ENCODE data around the gene ZNRF1.

The ZNRF1 gene

GRCh38 chr16:75092777-75093176, 94.0 kb downstream of the ZNRF1 start:
- ATAC-seq (replicated peaks; ENCODE audit: extremely low read depth, poor library complexity, severe bottlenecking) = no peak
- Mint-ChIP-seq H3K4me3 (no peak overlapping the region), H3K27ac (ENCODE audit: low read depth) (no peak overlapping the region), H3K9me3 (no peaks in the 10 kb centered on the region), H3K27me3 (no peaks in the 10 kb centered on the region), H3K36me3 (ENCODE audit: insufficient read depth) (peaks cover 2% of the 10 kb centered on the region), H3K4me1 (no peaks in the 10 kb centered on the region)
- DNase-seq (ENCODE audit: low spot score in 2 of 2) = no peak

- Mint-ChIP-seq H3K4me1 (peaks cover 4% of the 10 kb centered on the region), H3K4me3 (no peak overlapping the region), H3K9me3 (no peaks in the 10 kb centered on the region), H3K27me3 (no peaks in the 10 kb centered on the region), H3K27ac (ENCODE audit: low read depth) (peak overlapping the region; percentile 53), H3K36me3 (ENCODE audit: insufficient read depth) (peaks cover 2% of the 10 kb centered on the region)
- no peak for DNase-seq (ENCODE audit: low spot score in 2 of 2)
- no peak for ATAC-seq (replicated peaks; ENCODE audit: extremely low read depth, poor library complexity, severe bottlenecking)
Measured at GRCh38 chr16:75093598-75094540, 95.0 kb downstream of the ZNRF1 start.

- Mint-ChIP-seq H3K9me3 (no peaks in the 10 kb centered on the region), H3K27ac (ENCODE audit: low read depth) (peak overlapping the region; percentile 53), H3K4me3 (no peak overlapping the region), H3K36me3 (ENCODE audit: insufficient read depth) (peaks cover 5% of the 10 kb centered on the region), H3K27me3 (no peaks in the 10 kb centered on the region), H3K4me1 (peaks cover 11% of the 10 kb centered on the region)
- no peak for ATAC-seq (replicated peaks; ENCODE audit: extremely low read depth, poor library complexity, severe bottlenecking)
- no peak for DNase-seq (ENCODE audit: low spot score in 2 of 2)
Measured at GRCh38 chr16:75095204-75095621, 96.4 kb downstream of the ZNRF1 start.

GRCh38 chr16:75096656-75097055, 97.8 kb downstream of the ZNRF1 start:
- Mint-ChIP-seq H3K4me3 (no peak overlapping the region), H3K27ac (ENCODE audit: low read depth) (peak overlapping the region; percentile 71), H3K36me3 (ENCODE audit: insufficient read depth) (peaks cover 5% of the 10 kb centered on the region), H3K27me3 (no peaks in the 10 kb centered on the region), H3K9me3 (no peaks in the 10 kb centered on the region), H3K4me1 (peaks cover 14% of the 10 kb centered on the region)
- ATAC-seq (replicated peaks; ENCODE audit: extremely low read depth, poor library complexity, severe bottlenecking) (no peak), DNase-seq (ENCODE audit: low spot score in 2 of 2) (no peak)

- Mint-ChIP-seq H3K36me3 (ENCODE audit: insufficient read depth) (peaks cover 5% of the 10 kb centered on the region), H3K9me3 (no peaks in the 10 kb centered on the region), H3K4me3 (no peak overlapping the region), H3K27me3 (no peaks in the 10 kb centered on the region), H3K4me1 (peaks cover 14% of the 10 kb centered on the region), H3K27ac (ENCODE audit: low read depth) (no peak overlapping the region)
- ATAC-seq (replicated peaks; ENCODE audit: extremely low read depth, poor library complexity, severe bottlenecking) (no peak), DNase-seq (ENCODE audit: low spot score in 2 of 2) (no peak)
Measured at GRCh38 chr16:75097191-75097761, 98.5 kb downstream of the ZNRF1 start.

GRCh38 chr16:75097941-75098901, 99.4 kb downstream of the ZNRF1 start:
- Mint-ChIP-seq H3K36me3 (ENCODE audit: insufficient read depth) (peaks cover 5% of the 10 kb centered on the region), H3K9me3 (no peaks in the 10 kb centered on the region), H3K4me3 (no peak overlapping the region), H3K27me3 (no peaks in the 10 kb centered on the region), H3K27ac (ENCODE audit: low read depth) (no peak overlapping the region), H3K4me1 (peaks cover 14% of the 10 kb centered on the region)
- ATAC-seq (replicated peaks; ENCODE audit: extremely low read depth, poor library complexity, severe bottlenecking) (peak; percentile 86), DNase-seq (ENCODE audit: low spot score in 2 of 2) (peak in 1 of 2 donors; percentile 48)

- peak overlapping the region; percentile 22 for H3K27ac Mint-ChIP-seq (ENCODE audit: low read depth)
- H3K27me3 Mint-ChIP-seq = no peaks in the 10 kb centered on the region
- H3K36me3 Mint-ChIP-seq (ENCODE audit: insufficient read depth) = peaks cover 5% of the 10 kb centered on the region
- no peak for ATAC-seq (replicated peaks; ENCODE audit: extremely low read depth, poor library complexity, severe bottlenecking)
- peaks cover 14% of the 10 kb centered on the region for H3K4me1 Mint-ChIP-seq
- no peak overlapping the region for H3K4me3 Mint-ChIP-seq
- peaks cover 3% of the 10 kb centered on the region for H3K9me3 Mint-ChIP-seq
- no peak for DNase-seq (ENCODE audit: low spot score in 2 of 2)
Measured at GRCh38 chr16:75099075-75099667, 100.3 kb downstream of the ZNRF1 start.

GRCh38 chr16:75099738-75100602, 101.1 kb downstream of the ZNRF1 start:
- Mint-ChIP-seq H3K27me3 (no peaks in the 10 kb centered on the region), H3K36me3 (ENCODE audit: insufficient read depth) (peaks cover 5% of the 10 kb centered on the region), H3K4me1 (peaks cover 14% of the 10 kb centered on the region), H3K4me3 (no peak overlapping the region), H3K9me3 (peaks cover 6% of the 10 kb centered on the region), H3K27ac (ENCODE audit: low read depth) (peak overlapping the region; percentile 22)
- ATAC-seq (replicated peaks; ENCODE audit: extremely low read depth, poor library complexity, severe bottlenecking) (peak; percentile 22), DNase-seq (ENCODE audit: low spot score in 2 of 2) (no peak)

GRCh38 chr16:75100603-75100990, 101.8 kb downstream of the ZNRF1 start:
- Mint-ChIP-seq H3K9me3 (peaks cover 6% of the 10 kb centered on the region), H3K36me3 (ENCODE audit: insufficient read depth) (peaks cover 5% of the 10 kb centered on the region), H3K4me3 (no peak overlapping the region), H3K27ac (ENCODE audit: low read depth) (peak overlapping the region; percentile 22), H3K4me1 (peaks cover 14% of the 10 kb centered on the region), H3K27me3 (no peaks in the 10 kb centered on the region)
- ATAC-seq (replicated peaks; ENCODE audit: extremely low read depth, poor library complexity, severe bottlenecking) (no peak), DNase-seq (ENCODE audit: low spot score in 2 of 2) (no peak)

GRCh38 chr16:75101635-75102034, 102.8 kb downstream of the ZNRF1 start:
- Mint-ChIP-seq H3K27me3 (no peaks in the 10 kb centered on the region), H3K4me1 (peaks cover 14% of the 10 kb centered on the region)

GRCh38 chr16:75102595-75102994, 103.8 kb downstream of the ZNRF1 start:
- Mint-ChIP-seq H3K4me3 (no peak overlapping the region), H3K27me3 (no peaks in the 10 kb centered on the region), H3K27ac (ENCODE audit: low read depth) (no peak overlapping the region), H3K4me1 (peaks cover 14% of the 10 kb centered on the region), H3K9me3 (peaks cover 6% of the 10 kb centered on the region), H3K36me3 (ENCODE audit: insufficient read depth) (peaks cover 3% of the 10 kb centered on the region)
- DNase-seq (ENCODE audit: low spot score in 2 of 2) (no peak), ATAC-seq (replicated peaks; ENCODE audit: extremely low read depth, poor library complexity, severe bottlenecking) (no peak)

More at GRCh38 chr16:75101635-75102034, 102.8 kb downstream of the ZNRF1 start:
- Mint-ChIP-seq H3K27ac (ENCODE audit: low read depth) (no peak overlapping the region), H3K9me3 (peaks cover 6% of the 10 kb centered on the region), H3K4me3 (no peak overlapping the region), H3K36me3 (ENCODE audit: insufficient read depth) (peaks cover 5% of the 10 kb centered on the region)
- no peak for DNase-seq (ENCODE audit: low spot score in 2 of 2)
- no peak for ATAC-seq (replicated peaks; ENCODE audit: extremely low read depth, poor library complexity, severe bottlenecking)
